Measurements from ENCODE around the gene TBC1D22A. TPM values are rescaled to one million over a fixed set of nuclear protein-coding genes. Genes with fewer than 3 reads are reported as not detected.

TBC1D22A gene
- total RNA-seq, 1 donor from 2014 or later: 28.9 TPM

DNA sequence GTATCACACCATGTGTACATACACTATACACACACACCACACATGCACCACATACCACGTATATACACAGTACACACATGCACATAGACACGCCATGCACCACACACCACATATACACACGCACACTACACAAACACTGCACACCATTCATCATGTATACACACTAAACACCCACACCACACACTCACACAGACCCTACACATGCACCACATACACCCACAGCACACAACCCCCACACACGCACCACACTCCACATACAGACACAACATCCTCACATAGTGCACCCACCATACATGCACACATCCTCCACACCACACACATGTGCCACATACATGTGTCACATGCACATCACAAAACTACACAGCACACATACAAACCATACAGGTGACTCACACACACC is 397.1 kb downstream of the TBC1D22A start:
- no peak for TF ChIP-seq CTCF (IDR thresholded peaks at IDR 0.05)
- no peak for DNase-seq (ENCODE audit: extremely low spot score, unreplicated experiment)
- Mint-ChIP-seq H3K36me3 (ENCODE audit: unreplicated experiment) (peaks cover 2% of the 10 kb centered on the region), H3K4me1 (ENCODE audit: unreplicated experiment) (no peaks in the 10 kb centered on the region), H3K9me3 (ENCODE audit: unreplicated experiment) (no peaks in the 10 kb centered on the region), H3K27me3 (ENCODE audit: unreplicated experiment) (no peaks in the 10 kb centered on the region), H3K27ac (ENCODE audit: unreplicated experiment) (no peak overlapping the region), H3K4me3 (ENCODE audit: unreplicated experiment) (no peak overlapping the region)

DNA sequence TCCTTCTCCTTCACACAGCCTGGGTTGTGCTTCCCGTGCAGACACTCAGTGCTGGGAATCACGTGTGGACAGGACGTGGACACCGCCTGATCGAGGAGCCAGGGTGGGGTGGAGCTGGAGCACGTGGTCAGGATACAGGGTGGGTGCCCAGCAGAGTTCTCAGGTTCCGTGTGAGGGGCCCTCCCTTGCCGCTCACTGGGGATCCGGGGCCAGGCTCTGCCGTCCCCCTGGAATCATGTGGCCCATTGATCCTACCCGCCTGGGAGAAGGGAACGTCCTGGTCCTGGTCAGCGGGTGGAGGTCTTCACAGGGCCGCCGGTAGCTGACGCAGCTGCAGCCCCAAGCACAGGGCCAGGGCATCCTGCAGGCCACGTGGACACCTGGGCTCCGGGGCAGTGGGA is 397.7 kb downstream of the TBC1D22A start:
- no peak for TF ChIP-seq CTCF (IDR thresholded peaks at IDR 0.05)
- no peak overlapping the region for H3K4me3 Mint-ChIP-seq (ENCODE audit: unreplicated experiment)
- H3K4me1 Mint-ChIP-seq (ENCODE audit: unreplicated experiment): no peaks in the 10 kb centered on the region
- H3K27ac Mint-ChIP-seq (ENCODE audit: unreplicated experiment): no peak overlapping the region
- H3K27me3 Mint-ChIP-seq (ENCODE audit: unreplicated experiment): no peaks in the 10 kb centered on the region
- H3K9me3 Mint-ChIP-seq (ENCODE audit: unreplicated experiment): no peaks in the 10 kb centered on the region
- no peak for DNase-seq (ENCODE audit: extremely low spot score, unreplicated experiment)
- peaks cover 2% of the 10 kb centered on the region for H3K36me3 Mint-ChIP-seq (ENCODE audit: unreplicated experiment)

DNA sequence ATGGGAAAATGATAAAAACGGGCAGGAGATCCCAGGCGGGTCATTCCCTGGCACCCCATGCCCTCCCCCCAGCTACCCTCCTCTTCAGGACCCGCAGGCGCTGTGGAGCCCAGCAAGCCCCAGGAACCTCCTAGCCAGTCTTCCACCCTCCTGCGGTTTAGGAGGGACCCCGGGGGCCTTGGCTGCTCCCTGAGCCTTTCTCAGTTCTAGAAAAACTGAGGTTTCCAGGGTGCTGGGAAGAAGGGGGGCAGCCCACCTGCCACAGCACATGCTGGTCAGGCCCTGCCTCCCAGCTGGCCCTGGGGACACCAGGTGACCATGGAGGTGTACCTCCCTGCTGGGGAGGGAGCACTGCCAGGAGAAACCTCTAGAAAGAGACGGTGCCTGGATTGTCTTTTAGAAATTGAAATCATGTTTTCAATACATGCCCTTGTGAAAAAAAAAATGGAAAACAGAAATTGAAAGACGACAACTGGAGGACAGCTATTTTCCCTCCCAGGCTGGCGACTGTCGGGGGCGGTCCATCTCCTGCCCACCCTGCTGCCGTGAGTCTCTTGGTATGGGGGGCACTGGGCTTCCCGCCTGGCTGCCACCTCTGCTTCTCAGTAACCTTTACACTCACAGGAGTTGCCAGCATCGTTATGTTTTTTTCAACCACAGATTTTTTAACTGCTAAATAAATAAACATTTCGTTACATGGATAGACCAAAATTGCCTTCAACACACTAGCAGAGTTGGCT is 398.5 kb downstream of the TBC1D22A start:
- no peak for DNase-seq (ENCODE audit: extremely low spot score, unreplicated experiment)
- Mint-ChIP-seq H3K36me3 (ENCODE audit: unreplicated experiment) (peaks cover 2% of the 10 kb centered on the region), H3K27ac (ENCODE audit: unreplicated experiment) (no peak overlapping the region)

GRCh38 chr22:47161631-47162030 is 399.2 kb downstream of the TBC1D22A start:
- Mint-ChIP-seq H3K36me3 (ENCODE audit: unreplicated experiment) (peaks cover 2% of the 10 kb centered on the region), H3K27me3 (ENCODE audit: unreplicated experiment) (no peaks in the 10 kb centered on the region), H3K9me3 (ENCODE audit: unreplicated experiment) (no peaks in the 10 kb centered on the region), H3K4me1 (ENCODE audit: unreplicated experiment) (peaks cover 3% of the 10 kb centered on the region), H3K27ac (ENCODE audit: unreplicated experiment) (no peak overlapping the region), H3K4me3 (ENCODE audit: unreplicated experiment) (no peak overlapping the region)
- no peak for DNase-seq (ENCODE audit: extremely low spot score, unreplicated experiment)
- TF ChIP-seq CTCF (IDR thresholded peaks at IDR 0.05): no peak

More for the DNA sequence above, 398.5 kb downstream of the TBC1D22A start:
- H3K4me3 Mint-ChIP-seq (ENCODE audit: unreplicated experiment): no peak overlapping the region
- H3K27me3 Mint-ChIP-seq (ENCODE audit: unreplicated experiment): no peaks in the 10 kb centered on the region
- TF ChIP-seq CTCF (IDR thresholded peaks at IDR 0.05): no peak
- peaks cover under 1% of the 10 kb centered on the region for H3K4me1 Mint-ChIP-seq (ENCODE audit: unreplicated experiment)
- H3K9me3 Mint-ChIP-seq (ENCODE audit: unreplicated experiment): no peaks in the 10 kb centered on the region

- Mint-ChIP-seq H3K36me3 (ENCODE audit: unreplicated experiment) (peaks cover 3% of the 10 kb centered on the region), H3K9me3 (ENCODE audit: unreplicated experiment) (no peaks in the 10 kb centered on the region), H3K27me3 (ENCODE audit: unreplicated experiment) (no peaks in the 10 kb centered on the region), H3K27ac (ENCODE audit: unreplicated experiment) (no peak overlapping the region), H3K4me3 (ENCODE audit: unreplicated experiment) (no peak overlapping the region), H3K4me1 (ENCODE audit: unreplicated experiment) (peaks cover 3% of the 10 kb centered on the region)
- TF ChIP-seq CTCF (IDR thresholded peaks at IDR 0.05): no peak
- DNase-seq (ENCODE audit: extremely low spot score, unreplicated experiment): no peak
Measured at GRCh38 chr22:47162865-47163264, 400.4 kb downstream of the TBC1D22A start.

Measured in osteocyte (in vitro differentiated cells).